Activated CD8-positive, alpha-beta T cell treated with anti-CD3 and anti-CD28 coated beads for 36 hours (primary cell): ENCODE results near the gene TMEM176B. TPM values are rescaled to one million over a fixed set of nuclear protein-coding genes. Genes with fewer than 3 reads are reported as not detected.

Experiments used
- ATAC-seq: fragments of 200-7000 bp; cut with Tn5 transposase; one replicate; pipeline ENCODE4 v1.10.0; 2021; ENCODE audit warnings: mild to moderate bottlenecking, moderate library complexity
- CTCF ChIA-PET: fragments of 350-600 bp; sonication (Branson Sonifier 250); formaldehyde crosslinking; loops from one replicate; lab custom pipeline; 2021; ENCODE audit warnings: antibody characterized with exemption; lab: Charles Lee
- POLR2A ChIA-PET: fragments of 350-600 bp; sonication (Branson Sonifier 250); formaldehyde crosslinking; loops from one replicate; lab custom pipeline; 2021; ENCODE audit warnings: antibody characterized with exemption; lab: Charles Lee
- DNase-seq: peaks from one replicate; pipeline ENCODE4 v3.0.0-alpha.2; 2020
- H3K27ac Mint-ChIP-seq: one replicate; pipeline ENCODE4 v1.8.0; 2021; ENCODE audit warnings: mild to moderate bottlenecking, mixed read lengths
- H3K27me3 Mint-ChIP-seq: one replicate; pipeline ENCODE4 v1.8.0; 2021; ENCODE audit warnings: mixed read lengths
- H3K36me3 Mint-ChIP-seq: one replicate; pipeline ENCODE4 v1.8.0; 2021; ENCODE audit warnings: low read depth, mixed read lengths
- H3K4me1 Mint-ChIP-seq: one replicate; pipeline ENCODE4 v1.8.0; 2021; ENCODE audit warnings: low read depth, mixed read lengths
- H3K4me3 Mint-ChIP-seq: one replicate; pipeline ENCODE4 v1.8.0; 2021; ENCODE audit warnings: mild to moderate bottlenecking, moderate library complexity, mixed read lengths
- H3K9me3 Mint-ChIP-seq: one replicate; pipeline ENCODE4 v1.8.0; 2021; ENCODE audit warnings: mixed read lengths
- intact Hi-C: fragments of 100-400 bp; cut with micrococcal nuclease; formaldehyde crosslinking; loops from one replicate; pipeline ENCODE4 v1.10.0; 2022
- total RNA-seq, 2 experiments: library from RNA; stranded (reverse); gene quantifications; one replicate each; pipeline ENCODE4 v1.2.3, GENCODE V29; 2021
- TF ChIP-seq, protein P1 (sequence below): fragments of 200-600 bp; IDR thresholded peaks from one replicate; pipeline ENCODE4 v1.8.0; 2022; ENCODE audit warnings: antibody characterized with exemption, mild to moderate bottlenecking

Gene TMEM176B
- total RNA-seq, 2 experiments from 2014 or later: not detected

- Mint-ChIP-seq H3K36me3 (peaks cover 2% of the 10 kb centered on the region), H3K27me3 (peaks cover 33% of the 10 kb centered on the region), H3K27ac (no peak overlapping the region), H3K4me1 (peaks cover 5% of the 10 kb centered on the region), H3K4me3 (no peak overlapping the region), H3K9me3 (no peaks in the 10 kb centered on the region)
- CTCF ChIA-PET: no interaction called here
- POLR2A ChIA-PET: no interaction called here
- intact Hi-C loops: no loop called here
- DNase-seq (no peak), ATAC-seq (no peak)
- TF ChIP-seq, protein P1, sequence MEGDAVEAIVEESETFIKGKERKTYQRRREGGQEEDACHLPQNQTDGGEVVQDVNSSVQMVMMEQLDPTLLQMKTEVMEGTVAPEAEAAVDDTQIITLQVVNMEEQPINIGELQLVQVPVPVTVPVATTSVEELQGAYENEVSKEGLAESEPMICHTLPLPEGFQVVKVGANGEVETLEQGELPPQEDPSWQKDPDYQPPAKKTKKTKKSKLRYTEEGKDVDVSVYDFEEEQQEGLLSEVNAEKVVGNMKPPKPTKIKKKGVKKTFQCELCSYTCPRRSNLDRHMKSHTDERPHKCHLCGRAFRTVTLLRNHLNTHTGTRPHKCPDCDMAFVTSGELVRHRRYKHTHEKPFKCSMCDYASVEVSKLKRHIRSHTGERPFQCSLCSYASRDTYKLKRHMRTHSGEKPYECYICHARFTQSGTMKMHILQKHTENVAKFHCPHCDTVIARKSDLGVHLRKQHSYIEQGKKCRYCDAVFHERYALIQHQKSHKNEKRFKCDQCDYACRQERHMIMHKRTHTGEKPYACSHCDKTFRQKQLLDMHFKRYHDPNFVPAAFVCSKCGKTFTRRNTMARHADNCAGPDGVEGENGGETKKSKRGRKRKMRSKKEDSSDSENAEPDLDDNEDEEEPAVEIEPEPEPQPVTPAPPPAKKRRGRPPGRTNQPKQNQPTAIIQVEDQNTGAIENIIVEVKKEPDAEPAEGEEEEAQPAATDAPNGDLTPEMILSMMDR: no peak
Observed at GRCh38 chr7:150804802-150805201, 4.6 kb upstream of the TMEM176B start.

- ATAC-seq: no peak
- intact Hi-C loops: no loop called here
- DNase-seq: no peak
- Mint-ChIP-seq H3K4me3 (no peak overlapping the region), H3K27ac (no peak overlapping the region), H3K36me3 (peaks cover 2% of the 10 kb centered on the region), H3K9me3 (no peaks in the 10 kb centered on the region), H3K27me3 (peaks cover 37% of the 10 kb centered on the region), H3K4me1 (peaks cover 5% of the 10 kb centered on the region)
- POLR2A ChIA-PET: no interaction called here
- TF ChIP-seq, protein P1: no peak
- CTCF ChIA-PET: interaction anchor here (1.2 to 1.3 kb wide), 2 partner anchors 25 to 65 kb away, joined by 3 to 4 read pairs; no protein-coding TSS in a partner anchor
Observed at GRCh38 chr7:150803161-150803860, 3.1 kb upstream of the TMEM176B start.

- DNase-seq (no peak), ATAC-seq (no peak)
- Mint-ChIP-seq H3K27ac (no peak overlapping the region), H3K36me3 (peaks cover 2% of the 10 kb centered on the region), H3K4me1 (peaks cover 5% of the 10 kb centered on the region), H3K9me3 (no peaks in the 10 kb centered on the region), H3K27me3 (peaks cover 35% of the 10 kb centered on the region), H3K4me3 (no peak overlapping the region)
- intact Hi-C loops: no loop called here
- TF ChIP-seq, protein P1: no peak
- POLR2A ChIA-PET: no interaction called here
- CTCF ChIA-PET: interaction anchor here (1.3 kb wide), 1 partner anchor 23 kb away, joined by 4 read pairs; no protein-coding TSS in a partner anchor
Observed at GRCh38 chr7:150801946-150802771, 2.0 kb upstream of the TMEM176B start.

DNA sequence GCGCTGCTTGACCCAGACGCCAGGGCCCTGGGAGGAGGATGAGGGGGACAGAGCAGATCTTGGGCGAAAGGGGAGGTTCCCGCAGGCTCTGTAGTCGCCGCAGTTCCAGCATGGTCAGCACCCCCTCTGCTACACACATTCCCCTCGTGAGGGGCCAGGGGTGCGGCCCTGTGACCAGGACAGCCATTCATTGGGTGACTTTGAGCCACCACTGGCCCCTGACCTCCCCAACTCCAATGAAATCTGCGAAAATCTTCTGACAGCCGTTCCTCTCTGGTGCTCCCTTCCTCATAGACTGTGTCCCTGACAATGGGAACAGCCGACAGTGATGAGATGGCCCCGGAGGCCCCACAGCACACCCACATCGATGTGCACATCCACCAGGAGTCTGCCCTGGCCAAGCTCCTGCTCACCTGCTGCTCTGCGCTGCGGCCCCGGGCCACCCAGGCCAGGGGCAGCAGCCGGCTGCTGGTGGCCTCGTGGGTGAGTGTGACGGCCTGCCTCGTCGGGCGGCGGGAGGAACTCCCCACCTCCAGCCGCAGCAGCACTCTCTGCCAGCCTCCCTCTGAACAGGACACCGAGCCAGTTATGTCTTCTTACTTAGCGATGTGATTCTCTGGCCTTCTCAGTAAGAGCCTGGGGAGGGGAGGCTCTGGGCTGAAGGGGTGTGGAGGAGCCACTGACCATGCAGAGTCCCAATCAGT, 1.2 kb upstream of the TMEM176B start:
- intact Hi-C loops: no loop called here
- Mint-ChIP-seq H3K4me1 (peaks cover 5% of the 10 kb centered on the region), H3K9me3 (peaks cover under 1% of the 10 kb centered on the region), H3K27ac (no peak overlapping the region), H3K27me3 (peaks cover 34% of the 10 kb centered on the region), H3K36me3 (peaks cover 2% of the 10 kb centered on the region), H3K4me3 (peak overlapping the region; percentile 30)
- ChIA-PET POLR2A (no interaction called here), CTCF (no interaction called here)
- no peak for DNase-seq
- TF ChIP-seq, protein P1: no peak
- ATAC-seq: no peak
